NT2/D1 (cell line): ENCODE results near the gene AIF1L.

Experiments used
- SUZ12 ChIP-seq: IDR thresholded peaks from 2 replicates; pipeline ENCODE4 v1.6.1; 2011; ENCODE audit not compliant: insufficient read length, insufficient read depth; ENCODE audit errors: extremely low read depth
- YY1 ChIP-seq: IDR thresholded peaks from 2 replicates; pipeline ENCODE4 v1.6.1; 2011; ENCODE audit not compliant: insufficient read length, insufficient read depth
- ZNF274 ChIP-seq: IDR thresholded peaks from 2 replicates; pipeline ENCODE4 v1.6.1; 2011; ENCODE audit warnings: mild to moderate bottlenecking, low read depth, low read length

DNA sequence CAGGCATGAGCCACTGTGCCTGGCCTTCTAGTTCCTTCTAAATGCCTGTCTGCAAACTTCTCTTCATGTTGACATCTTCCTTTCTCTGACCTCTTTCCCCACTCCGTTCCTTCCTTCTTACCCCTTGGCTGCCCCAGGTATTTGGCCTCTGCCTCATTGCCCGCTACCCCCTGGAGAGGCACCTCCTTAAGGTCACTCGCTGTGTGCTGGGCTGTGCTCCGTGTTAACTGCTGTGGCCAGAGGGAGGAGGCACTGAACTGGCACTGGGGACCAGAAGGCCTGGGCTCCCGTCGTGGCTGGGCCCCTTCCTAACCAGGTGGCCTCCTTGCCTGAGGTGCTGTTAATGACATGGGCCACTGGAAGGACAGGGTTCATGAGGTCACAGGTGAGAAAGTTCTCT, 48.0 kb upstream of the AIF1L start:
- no peak for TF ChIP-seq YY1
- no peak for TF ChIP-seq ZNF274
- TF ChIP-seq SUZ12: no peak
